ENCODE data around the gene SPAG16.

The SPAG16 gene

GRCh38 chr2:214064471-214064870 is 780.2 kb downstream of the SPAG16 start:
- no peak for DNase-seq (ENCODE audit: low read depth in 2 of 3, low spot score in 1 of 3)

- no peak for DNase-seq (ENCODE audit: low read depth in 2 of 3, low spot score in 1 of 3)
These were observed 782.6 kb downstream of the SPAG16 start for GRCh38 chr2:214066862-214067261.

- DNase-seq (ENCODE audit: low read depth in 2 of 3, low spot score in 1 of 3): no peak
These were observed 785.0 kb downstream of the SPAG16 start for GRCh38 chr2:214069254-214069653.

GRCh38 chr2:214075456-214075855 is 791.2 kb downstream of the SPAG16 start:
- no peak for DNase-seq (ENCODE audit: low read depth in 2 of 3, low spot score in 1 of 3)

GRCh38 chr2:214076527-214076926 is 792.3 kb downstream of the SPAG16 start:
- no peak for DNase-seq (ENCODE audit: low read depth in 2 of 3, low spot score in 1 of 3)

- no peak for DNase-seq (ENCODE audit: low read depth in 2 of 3, low spot score in 1 of 3)
These were observed 793.5 kb downstream of the SPAG16 start for GRCh38 chr2:214077727-214078126.

GRCh38 chr2:214079032-214079431 is 794.8 kb downstream of the SPAG16 start:
- no peak for DNase-seq (ENCODE audit: low read depth in 2 of 3, low spot score in 1 of 3)

GRCh38 chr2:214088536-214088935 is 804.3 kb downstream of the SPAG16 start:
- no peak for DNase-seq (ENCODE audit: low read depth in 2 of 3, low spot score in 1 of 3)

- DNase-seq (ENCODE audit: low read depth in 2 of 3, low spot score in 1 of 3): no peak
These were observed 812.0 kb downstream of the SPAG16 start for GRCh38 chr2:214096208-214096715.

GRCh38 chr2:214098811-214099210 is 814.5 kb downstream of the SPAG16 start:
- no peak for DNase-seq (ENCODE audit: low read depth in 2 of 3, low spot score in 1 of 3)

GRCh38 chr2:214100488-214100887 is 816.2 kb downstream of the SPAG16 start:
- no peak for DNase-seq (ENCODE audit: low read depth in 2 of 3, low spot score in 1 of 3)

- DNase-seq (ENCODE audit: low read depth in 2 of 3, low spot score in 1 of 3): no peak
These were observed 819.2 kb downstream of the SPAG16 start for GRCh38 chr2:214103276-214104001.

- no peak for DNase-seq (ENCODE audit: low read depth in 2 of 3, low spot score in 1 of 3)
These were observed 820.0 kb downstream of the SPAG16 start for GRCh38 chr2:214104219-214104618.

GRCh38 chr2:214104967-214105366 is 820.7 kb downstream of the SPAG16 start:
- DNase-seq (ENCODE audit: low read depth in 2 of 3, low spot score in 1 of 3): no peak

GRCh38 chr2:214107726-214108125 is 823.5 kb downstream of the SPAG16 start:
- no peak for DNase-seq (ENCODE audit: low read depth in 2 of 3, low spot score in 1 of 3)

GRCh38 chr2:214108598-214108997 is 824.3 kb downstream of the SPAG16 start:
- DNase-seq (ENCODE audit: low read depth in 2 of 3, low spot score in 1 of 3): no peak

GRCh38 chr2:214117054-214117453 is 832.8 kb downstream of the SPAG16 start:
- DNase-seq (ENCODE audit: low read depth in 2 of 3, low spot score in 1 of 3): no peak

GRCh38 chr2:214126135-214126534 is 841.9 kb downstream of the SPAG16 start:
- DNase-seq (ENCODE audit: low read depth in 2 of 3, low spot score in 1 of 3): no peak

- no peak for DNase-seq (ENCODE audit: low read depth in 2 of 3, low spot score in 1 of 3)
These were observed 842.9 kb downstream of the SPAG16 start for GRCh38 chr2:214127170-214127569.

- DNase-seq (ENCODE audit: low read depth in 2 of 3, low spot score in 1 of 3): no peak
These were observed 843.3 kb downstream of the SPAG16 start for GRCh38 chr2:214127571-214127970.

GRCh38 chr2:214128040-214128439 is 843.8 kb downstream of the SPAG16 start:
- DNase-seq (ENCODE audit: low read depth in 2 of 3, low spot score in 1 of 3): no peak

GRCh38 chr2:214130114-214130513 is 845.9 kb downstream of the SPAG16 start:
- DNase-seq (ENCODE audit: low read depth in 2 of 3, low spot score in 1 of 3): no peak

GRCh38 chr2:214135966-214136365 is 851.7 kb downstream of the SPAG16 start:
- no peak for DNase-seq (ENCODE audit: low read depth in 2 of 3, low spot score in 1 of 3)

Measured in stimulated activated CD4-positive, alpha-beta T cell treated with anti-CD3 and anti-CD28 coated beads, Interleukin-12 subunit alpha, Interleukin-12 subunit beta, amount 100 ng/mL, for 48 hours (primary cell).